GM10266 (cell line): Measurements from ENCODE around the gene CCDC12.

ENCODE experiments used
- DNase-seq: peaks from one replicate; pipeline ENCODE4 v3.0.0; 2012; ENCODE audit errors: extremely low spot score
- CTCF ChIP-seq: IDR thresholded peaks from 2 replicates; pipeline ENCODE4 v1.5.1; 2012; ENCODE audit warnings: mild to moderate bottlenecking, low read depth; ENCODE audit not compliant: control insufficient read depth, insufficient read depth; ENCODE audit errors: missing control alignments

Gene CCDC12

GRCh38 chr3:46982546-46982945, 6.0 kb upstream of the CCDC12 start:
- TF ChIP-seq CTCF = no peak
- no peak for DNase-seq

DNA sequence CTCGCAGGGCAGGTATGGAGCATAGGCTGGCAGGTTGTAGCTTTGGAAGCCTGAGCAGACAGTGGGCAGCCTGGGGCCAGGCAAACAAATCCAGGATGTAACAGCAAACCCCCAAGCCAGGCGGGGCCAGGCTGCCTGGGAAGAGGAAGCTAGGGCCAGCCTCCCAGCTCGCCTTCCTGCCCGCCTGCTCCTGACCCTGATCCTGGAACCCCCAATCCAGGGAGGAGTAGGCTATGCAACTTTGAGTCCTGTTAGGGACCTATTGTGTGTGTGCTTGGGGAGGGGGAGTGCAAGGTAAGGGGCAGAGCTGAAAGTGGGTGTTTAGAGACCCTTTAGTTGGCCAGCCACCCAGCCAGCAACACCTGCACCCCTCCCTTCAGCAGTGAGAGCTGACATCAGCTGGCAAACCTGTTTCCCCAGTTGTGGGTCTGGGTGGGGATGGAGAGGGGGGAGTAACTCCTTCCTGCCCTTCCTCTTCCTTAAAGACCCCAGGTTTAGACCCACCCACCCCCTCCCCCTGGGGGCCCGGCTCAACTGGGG, 5.5 kb upstream of the CCDC12 start:
- no peak for DNase-seq
- no peak for TF ChIP-seq CTCF

GRCh38 chr3:46979958-46980497, 3.5 kb upstream of the CCDC12 start:
- DNase-seq = no peak
- no peak for TF ChIP-seq CTCF

DNA sequence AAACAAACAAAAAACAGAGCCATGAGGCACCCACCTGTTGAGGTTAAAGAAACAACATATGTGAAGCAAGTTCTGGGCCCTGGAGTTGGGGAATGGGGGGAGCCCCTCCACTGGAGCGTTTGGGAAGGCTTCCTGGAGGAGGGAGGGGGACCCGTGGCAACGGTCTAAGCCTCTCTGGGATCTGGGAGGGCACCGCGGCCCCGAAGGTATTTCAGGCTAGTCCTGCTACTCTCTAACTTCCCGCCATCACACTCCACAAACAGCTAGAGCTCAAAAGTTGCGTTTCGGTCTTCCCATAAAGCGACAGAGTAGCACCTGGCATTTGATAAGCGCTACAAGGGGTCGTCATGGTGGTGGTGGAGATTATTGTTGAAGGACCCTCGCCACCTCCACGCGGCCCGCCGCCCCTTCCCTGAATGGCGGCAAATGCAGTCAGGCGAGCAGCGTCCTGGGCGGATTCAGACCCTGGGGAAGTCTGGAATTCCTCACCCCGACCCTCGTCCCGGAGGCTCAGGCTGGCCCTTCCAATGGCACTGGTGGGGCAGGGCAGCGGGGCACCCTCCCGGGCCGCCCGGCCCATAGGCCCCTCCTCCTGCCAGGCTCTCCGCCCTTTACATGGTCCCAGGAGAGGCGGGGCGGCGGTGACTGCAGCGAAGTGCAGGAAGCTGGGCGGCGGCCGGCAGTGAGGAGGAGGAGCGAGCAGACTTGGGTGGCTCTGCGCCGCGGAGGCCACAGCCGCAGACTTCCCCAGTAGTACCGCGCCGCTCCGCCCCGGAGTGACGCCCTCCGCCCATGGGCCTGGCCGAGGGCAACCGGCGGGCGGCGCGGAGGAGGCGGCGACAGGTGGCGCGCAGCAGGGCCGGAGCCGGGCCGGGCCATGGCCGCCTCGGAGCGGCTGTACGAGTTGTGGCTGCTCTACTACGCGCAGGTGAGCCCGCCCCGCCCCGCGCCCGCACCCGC, 2.7 kb upstream of the CCDC12 start, which contains the start of gene NBEAL2:
Gene NBEAL2 (plus strand): TSS at position 682 of the 960 bp plus-strand sequence. CDS start 196 bp downstream, at position 878.
- DNase-seq = peak; percentile 97
- peak; percentile 37 for TF ChIP-seq CTCF

- DNase-seq = no peak
- TF ChIP-seq CTCF = no peak
Measured at GRCh38 chr3:46978381-46978780, 1.8 kb upstream of the CCDC12 start.

GRCh38 chr3:46977811-46978195, 1.3 kb upstream of the CCDC12 start:
- no peak for TF ChIP-seq CTCF
- DNase-seq = no peak
